G401 (cell line): ENCODE data around the gene PC. TPM values are rescaled to one million over a fixed set of nuclear protein-coding genes. Genes with fewer than 3 reads are reported as not detected.
"Not testable (repeated sequence)": the region's sequence is repeated elsewhere in the genome, so short reads cannot be mapped to it uniquely, and the experiment has no call there.

Source experiments
- DNase-seq: peaks from one replicate; pipeline ENCODE4 v3.0.0-alpha.2; 2015; ENCODE audit warnings: low spot score
- in situ Hi-C: cut with HindIII; loops from 2 replicates; pipeline ENCODE4 v1.10.0; 2016; ENCODE audit warnings: low sequenced_read_pairs, mixed read lengths
- total RNA-seq: library from RNA; depleted of rRNA; stranded (reverse); fragments of >200 nt; shearing (Covaris generic); gene quantifications from 2 replicates; pipeline ENCODE4 v1.2.3, GENCODE V29; 2014

Gene PC
- total RNA-seq, 1 experiment from 2014 or later = 93.9 TPM

GRCh38 chr11:66961691-66962213 lies 3.6 kb upstream of the PC start:
- in situ Hi-C loops, DNase-seq: not testable (repeated sequence)

DNA sequence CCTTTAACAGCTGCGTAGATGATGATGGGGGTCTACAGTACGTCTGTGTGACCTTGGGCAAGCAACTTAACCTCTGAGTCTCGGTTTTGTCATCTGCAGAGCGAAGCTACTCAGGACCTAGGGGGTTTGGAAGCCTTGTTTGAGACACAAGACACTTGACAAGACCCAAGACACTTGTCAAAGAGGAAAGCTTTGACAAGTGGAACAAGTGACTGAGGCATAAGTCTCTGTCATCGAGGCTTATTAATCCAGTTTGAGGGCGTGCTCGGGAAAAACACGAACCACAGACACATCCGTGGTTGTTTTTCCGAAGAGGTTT lies 732 bp upstream of the PC start:
- peak; percentile 46 for DNase-seq
- in situ Hi-C loops = no loop called here

DNA sequence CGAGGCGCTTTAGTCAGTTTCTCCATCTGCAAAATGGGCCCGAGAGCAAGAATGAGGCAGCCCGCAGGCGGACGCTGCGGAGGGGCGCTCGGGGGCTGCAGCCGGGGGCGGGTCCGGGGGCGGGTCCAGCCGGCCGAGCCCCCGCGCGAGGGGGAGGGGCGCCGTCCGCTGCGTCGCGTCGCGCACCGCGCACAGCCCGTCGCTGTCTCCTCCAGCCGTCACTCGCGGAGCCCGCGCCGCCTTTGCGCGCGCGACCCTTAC lies 282 bp downstream of the PC start:
- no peak for DNase-seq
- in situ Hi-C loops = no loop called here

DNA sequence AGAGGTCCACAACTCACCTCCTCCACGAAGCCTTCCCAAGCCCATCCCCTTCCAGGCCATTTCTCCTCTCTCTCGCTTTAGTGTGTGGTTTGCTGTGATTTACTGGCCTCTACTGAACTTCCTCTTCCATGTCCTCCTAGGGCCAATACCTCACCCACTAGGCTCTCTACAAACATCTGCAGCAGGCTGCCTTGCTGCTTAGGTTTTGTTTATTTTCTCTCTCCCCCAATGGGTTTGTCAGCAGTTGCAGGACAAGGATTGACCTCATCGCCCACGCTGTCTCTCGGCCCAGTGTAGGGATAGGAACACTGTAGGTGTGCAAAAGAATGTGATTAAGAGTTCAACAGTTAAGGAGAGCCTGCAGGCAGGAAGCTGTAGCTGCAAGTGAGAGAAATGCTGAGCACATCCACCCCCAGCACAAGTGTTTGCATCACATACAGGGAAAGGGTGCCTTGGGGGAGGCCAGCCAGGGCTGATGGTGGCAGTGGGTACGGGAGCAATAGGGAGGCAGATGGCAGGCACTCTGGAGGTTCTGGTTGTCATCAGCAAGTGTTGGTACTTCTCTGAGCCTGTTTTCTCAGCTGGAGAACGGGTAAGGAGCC lies 1.4 kb downstream of the PC start:
- DNase-seq = no peak

DNA sequence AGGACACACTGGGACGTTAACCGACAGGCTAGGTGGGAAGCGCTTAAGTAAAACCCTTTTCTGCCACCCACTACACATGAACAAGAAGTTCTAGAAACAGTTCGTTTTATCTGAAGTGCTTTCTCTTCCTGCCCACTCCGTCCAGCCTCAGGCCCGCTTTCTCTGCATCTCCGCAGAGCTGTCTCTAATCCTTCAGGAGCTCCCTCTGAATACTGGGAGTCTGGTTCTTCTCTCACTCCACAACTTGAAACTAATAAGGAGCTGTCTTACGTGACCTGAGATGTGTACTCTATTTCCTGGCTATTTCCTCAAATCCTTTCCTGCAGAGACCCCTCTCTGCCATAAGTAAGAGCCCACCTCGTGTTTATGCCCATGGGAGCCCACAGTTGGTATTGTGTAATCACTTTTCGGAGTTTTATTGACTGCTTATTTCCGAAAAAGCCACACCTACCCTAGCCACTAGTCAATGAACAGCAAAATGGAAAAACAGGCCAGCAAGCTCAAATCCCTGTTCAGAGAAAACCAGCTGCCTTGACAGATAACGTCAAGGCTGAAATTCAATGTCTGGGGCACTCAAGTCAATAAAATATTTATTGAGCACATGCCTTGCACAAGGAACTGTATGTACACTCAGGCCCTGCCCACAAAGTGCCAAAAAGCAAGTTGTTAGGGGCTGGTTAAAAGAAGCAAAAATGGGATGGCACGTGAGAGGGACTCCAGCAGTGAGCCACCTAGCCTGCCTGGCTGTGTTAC lies 4.9 kb downstream of the PC start:
- in situ Hi-C loops = no loop called here

More for the DNA sequence above, 1.4 kb downstream of the PC start:
- in situ Hi-C loops = no loop called here

DNA sequence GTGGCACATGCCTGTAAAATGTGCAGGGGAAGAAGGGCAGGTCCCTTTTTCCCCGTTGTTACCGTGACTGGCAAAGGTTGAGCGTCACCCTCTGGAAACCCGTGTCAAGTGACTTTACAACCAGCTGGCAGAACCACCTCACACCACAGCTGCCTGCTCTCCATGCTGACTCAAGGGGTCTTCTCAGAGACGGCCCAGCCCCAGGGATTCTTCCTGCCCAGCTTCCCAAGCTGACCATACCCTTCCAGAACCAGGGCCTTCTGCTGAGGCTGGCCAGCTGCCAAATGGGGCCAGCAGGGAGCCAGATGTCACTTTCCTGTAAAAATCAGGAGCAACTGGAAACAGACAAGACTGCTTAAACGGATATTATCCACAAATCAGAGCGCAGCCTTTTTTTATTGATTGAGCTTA lies 6.3 kb downstream of the PC start:
- DNase-seq = peak; percentile 60
- in situ Hi-C loops = no loop called here

More for the DNA sequence above, 4.9 kb downstream of the PC start:
- no peak for DNase-seq

- DNase-seq = no peak
- in situ Hi-C loops = no loop called here
Measured at GRCh38 chr11:66951135-66951534, 7.0 kb downstream of the PC start.

DNA sequence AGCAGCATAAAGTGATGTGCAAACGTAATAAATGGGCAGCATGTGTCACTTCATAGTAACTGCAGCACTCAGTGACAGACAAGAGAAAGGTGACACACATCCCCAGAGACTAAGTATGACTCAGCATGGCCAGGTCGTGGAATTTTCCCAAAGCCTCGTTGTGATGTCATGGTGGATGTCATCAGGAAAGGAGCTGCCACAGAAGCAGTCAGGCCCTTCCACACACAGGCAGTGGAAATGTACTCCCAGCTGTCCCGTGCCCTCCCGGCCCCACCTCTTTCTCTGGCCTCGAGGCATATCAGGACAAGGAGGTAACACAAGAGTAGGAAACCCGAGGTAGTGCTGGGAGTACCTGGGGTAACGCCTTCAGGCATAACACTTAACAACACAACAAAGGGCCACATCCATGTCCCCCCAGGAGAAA lies 8.1 kb downstream of the PC start:
- peak; percentile 78 for DNase-seq
- in situ Hi-C loops = no loop called here

DNA sequence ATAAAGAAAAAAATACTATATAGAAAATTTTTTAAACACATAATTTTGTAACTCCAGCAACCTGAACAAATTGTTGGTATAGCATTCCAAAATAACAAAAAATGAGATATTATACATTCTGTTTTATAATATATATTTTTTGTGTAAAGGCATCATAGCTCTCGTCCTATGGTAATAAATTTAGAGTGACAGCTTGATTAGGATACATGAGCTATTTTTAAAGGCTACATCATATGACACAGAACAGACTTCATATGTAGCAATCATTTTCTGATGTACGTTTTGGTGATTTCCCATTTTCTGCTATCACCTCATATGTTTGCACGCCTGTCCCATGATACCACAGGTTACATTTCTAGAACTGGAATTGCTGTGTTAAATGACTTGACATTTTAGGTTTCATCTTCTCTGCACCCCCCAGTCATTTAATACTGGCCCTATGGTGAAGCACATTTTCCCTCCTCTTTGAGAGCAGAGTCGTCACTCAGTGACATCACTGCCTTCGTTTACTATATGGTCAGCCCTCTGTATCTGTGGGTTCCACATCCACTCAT lies 19.5 kb downstream of the PC start:
- no peak for DNase-seq
- in situ Hi-C loops = no loop called here

DNA sequence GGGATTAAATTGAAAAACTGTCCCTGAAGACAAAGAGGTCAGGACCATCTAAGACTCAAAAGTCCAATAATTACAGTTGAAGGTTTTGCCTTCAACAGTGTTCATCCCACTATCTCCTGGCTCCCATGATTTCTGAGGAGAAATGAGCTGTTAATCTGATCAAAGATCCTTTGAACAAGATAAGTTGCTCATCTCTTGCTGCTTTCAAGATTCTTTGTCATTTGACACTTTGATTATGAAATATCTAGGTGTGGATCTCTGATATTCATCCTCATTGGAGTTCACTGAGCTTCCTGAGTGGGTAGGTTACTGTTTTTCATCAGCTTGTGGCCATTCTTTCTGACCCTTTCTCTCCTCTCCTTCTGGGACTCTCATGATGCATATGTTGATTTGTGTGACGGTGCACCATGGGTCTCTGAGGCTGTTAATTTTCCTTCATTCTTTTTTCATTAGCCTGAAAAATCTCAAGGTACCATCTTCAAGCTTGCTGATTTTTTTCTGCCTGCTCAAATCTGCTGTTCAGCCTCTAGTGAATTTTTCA lies 20.9 kb downstream of the PC start:
- DNase-seq = no peak
- in situ Hi-C loops = no loop called here

- no peak for DNase-seq
- in situ Hi-C loops = no loop called here
Measured at GRCh38 chr11:66936311-66936711, 21.9 kb downstream of the PC start.

- peak; percentile 59 for DNase-seq
- in situ Hi-C loops = no loop called here
Measured at GRCh38 chr11:66934950-66935779, 23.0 kb downstream of the PC start.

- DNase-seq = no peak
Measured at GRCh38 chr11:66933531-66933930, 24.7 kb downstream of the PC start.

DNA sequence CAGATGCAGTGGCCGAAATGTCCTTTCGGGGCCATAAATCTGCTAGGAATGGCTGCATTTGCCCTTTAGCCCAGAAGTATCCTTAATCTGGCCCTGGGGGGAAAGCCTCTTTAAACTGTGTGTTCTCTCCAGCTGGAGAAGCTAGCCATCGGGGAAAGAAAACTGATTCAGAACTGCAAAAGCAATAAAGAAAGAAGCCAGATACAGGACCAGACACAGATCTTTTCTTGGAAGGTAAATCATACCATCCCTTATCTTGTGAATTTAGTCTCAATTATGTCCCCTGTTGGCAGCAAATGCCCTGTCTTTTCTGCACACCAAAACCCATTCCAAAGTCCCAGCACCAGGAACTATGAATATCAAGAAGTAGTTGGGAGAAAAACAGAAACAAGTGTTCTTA lies 25.6 kb downstream of the PC start:
- in situ Hi-C loops = no loop called here

More at GRCh38 chr11:66933531-66933930, 24.7 kb downstream of the PC start:
- in situ Hi-C loops = no loop called here

DNA sequence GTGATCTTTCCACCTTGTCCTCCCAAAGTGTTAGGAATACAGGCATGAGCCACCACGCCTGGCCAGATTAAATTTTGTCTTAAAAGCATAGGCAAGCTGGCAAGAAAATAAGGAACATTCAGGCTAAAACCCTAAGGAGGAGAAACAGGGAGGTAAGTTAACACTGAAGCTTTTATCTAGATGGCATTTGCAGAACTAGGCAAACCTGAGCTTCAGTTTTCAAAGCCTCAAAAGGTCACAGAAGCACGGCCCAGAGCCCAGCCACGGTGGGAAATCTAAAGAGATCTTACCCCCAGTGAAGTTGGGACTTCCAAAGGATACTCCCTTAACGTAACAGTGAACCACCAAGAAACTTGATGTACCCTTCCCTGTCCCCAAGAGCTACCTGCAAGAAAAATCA lies 28.4 kb downstream of the PC start:
- in situ Hi-C loops = loop anchor here (5.0 kb wide), 1 partner anchor 43 kb away; no protein-coding TSS in a partner anchor
- DNase-seq = no peak

More for the DNA sequence above, 25.6 kb downstream of the PC start:
- DNase-seq = no peak

DNA sequence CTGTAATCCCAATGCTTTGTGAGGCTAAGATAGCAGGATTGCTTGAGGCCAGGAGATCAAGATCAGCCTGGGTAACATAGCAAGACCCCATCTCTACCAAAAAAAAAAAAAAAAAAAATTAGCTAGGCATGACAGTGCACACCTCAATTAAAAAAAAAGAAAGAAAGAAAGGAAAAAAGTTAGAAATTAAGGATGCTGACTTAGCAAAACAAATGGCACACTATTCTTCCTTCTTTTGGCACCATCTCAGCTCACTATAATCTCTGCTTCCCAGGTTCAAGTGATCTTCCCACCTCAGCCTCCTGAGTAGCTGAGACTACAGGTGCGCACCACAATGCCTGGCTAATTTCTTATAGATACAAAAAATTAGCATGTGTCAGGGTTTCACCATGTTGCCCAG lies 33.9 kb downstream of the PC start:
- no peak for DNase-seq

DNA sequence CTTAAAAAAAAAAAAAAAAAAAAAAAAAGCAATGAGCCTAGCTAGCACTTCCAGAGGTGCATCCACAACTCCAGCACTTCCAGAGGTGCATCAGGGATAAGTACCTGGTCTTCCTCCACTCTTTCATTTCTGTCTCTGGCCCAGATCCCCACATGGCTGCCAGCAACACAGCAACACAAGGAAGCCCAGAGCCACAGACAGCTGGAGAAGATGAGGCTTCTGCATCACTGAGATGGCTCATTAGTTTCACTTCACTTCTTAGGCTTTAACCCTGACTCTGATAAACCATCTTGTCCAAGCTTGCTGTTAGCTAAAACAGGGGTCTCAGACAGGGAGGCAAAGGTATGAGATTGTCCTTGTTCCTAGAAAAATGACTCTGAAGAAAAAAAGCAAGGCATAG lies 35.6 kb downstream of the PC start:
- in situ Hi-C loops = no loop called here
- no peak for DNase-seq

More for the DNA sequence above, 33.9 kb downstream of the PC start:
- in situ Hi-C loops = no loop called here

GRCh38 chr11:66920978-66921784 lies 37.0 kb downstream of the PC start:
- in situ Hi-C loops = no loop called here
- DNase-seq = no peak

DNA sequence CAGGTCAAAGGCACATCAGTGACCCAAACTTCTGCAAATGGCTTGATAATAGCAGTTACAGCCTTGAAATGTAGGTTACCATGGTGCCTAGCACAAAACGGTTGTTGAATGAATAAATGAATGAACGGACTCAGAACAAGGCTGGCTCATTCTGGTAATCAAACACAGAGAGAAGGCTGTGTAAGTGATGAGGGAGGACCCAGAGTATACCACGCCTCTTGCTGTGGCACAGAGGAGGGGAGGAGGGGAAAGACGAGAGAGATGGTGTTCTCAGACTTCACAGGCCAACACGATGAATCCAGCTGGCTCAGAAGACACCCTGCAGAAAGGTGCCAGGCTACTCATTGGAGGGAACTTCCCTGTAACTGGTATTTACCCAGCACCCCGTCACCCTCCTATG lies 38.3 kb downstream of the PC start:
- no peak for DNase-seq
- in situ Hi-C loops = no loop called here
